SK-N-MC (cell line): ENCODE data around the gene KNOP1.

Source experiments
- DNase-seq: peaks from one replicate; pipeline ENCODE4 v3.0.0-alpha.2; 2011; ENCODE audit warnings: low read depth, low spot score
- H3K27ac ChIP-seq: fragments of 200-600 bp; sonication (generic); 2 replicates; pipeline ENCODE4 v1.5.1; 2016; ENCODE audit warnings: mixed run types
- H3K36me3 ChIP-seq: fragments of 200-600 bp; sonication (generic); 2 replicates; pipeline ENCODE4 v1.6.1; 2017; ENCODE audit warnings: antibody characterized with exemption, low read length, mixed read lengths; ENCODE audit not compliant: insufficient read depth
- H3K4me3 ChIP-seq: fragments of 200-600 bp; sonication (generic); 2 replicates; pipeline ENCODE4 v1.5.1; 2016
- H3K9ac ChIP-seq: fragments of 200-600 bp; sonication (generic); 2 replicates; pipeline ENCODE4 v1.8.0; 2017; ENCODE audit warnings: mixed run types, mixed read lengths; ENCODE audit not compliant: insufficient read length
- H3K9me3 ChIP-seq: fragments of 200-600 bp; sonication (generic); 2 replicates; pipeline ENCODE4 v1.6.1; 2017; ENCODE audit warnings: low read depth, mild to moderate bottlenecking, antibody characterized with exemption, low read length, moderate library complexity, mixed read lengths
- EZH2 ChIP-seq: fragments of 200-600 bp; sonication (generic); IDR thresholded peaks from one replicate; pipeline ENCODE4 v1.6.1; 2017; ENCODE audit warnings: antibody characterized with exemption
- FOXP2 ChIP-seq: optimal IDR thresholded peaks from 2 replicates; pipeline ENCODE3; 2011; ENCODE audit warnings: mild to moderate bottlenecking, moderate library complexity; ENCODE audit not compliant: insufficient read depth; ENCODE audit errors: extremely low read length, control extremely low read depth
- POLR2AphosphoS5 ChIP-seq: IDR thresholded peaks from 2 replicates; pipeline ENCODE4 v1.6.1; 2012; ENCODE audit warnings: mild to moderate bottlenecking, low read depth, low read length, borderline replicate concordance

KNOP1 gene

GRCh38 chr16:19664166-19664565, 53.9 kb downstream of the KNOP1 start:
- Histone ChIP-seq H3K9me3 (no peaks in the 10 kb centered on the region), H3K4me3 (no peak overlapping the region), H3K9ac (no peak overlapping the region), H3K36me3 (no peaks in the 10 kb centered on the region), H3K27ac (no peak overlapping the region)
- TF ChIP-seq FOXP2 (no peak), POLR2AphosphoS5 (no peak), EZH2 (no peak)
- no peak for DNase-seq

GRCh38 chr16:19662351-19662750, 55.7 kb downstream of the KNOP1 start:
- no peak overlapping the region for H3K9ac ChIP-seq
- no peak overlapping the region for H3K4me3 ChIP-seq
- no peaks in the 10 kb centered on the region for H3K9me3 ChIP-seq
- TF ChIP-seq FOXP2 (no peak), EZH2 (no peak), POLR2AphosphoS5 (no peak)
- no peak overlapping the region for H3K27ac ChIP-seq
- no peaks in the 10 kb centered on the region for H3K36me3 ChIP-seq
- no peak for DNase-seq

- DNase-seq, result no peak
- Histone ChIP-seq H3K27ac (no peak overlapping the region), H3K9me3 (no peaks in the 10 kb centered on the region), H3K4me3 (no peak overlapping the region), H3K36me3 (no peaks in the 10 kb centered on the region), H3K9ac (no peak overlapping the region)
- TF ChIP-seq EZH2 (no peak), POLR2AphosphoS5 (no peak), FOXP2 (no peak)
Observed at GRCh38 chr16:19660432-19660831, 57.6 kb downstream of the KNOP1 start.

GRCh38 chr16:19659554-19659953, 58.5 kb downstream of the KNOP1 start:
- TF ChIP-seq POLR2AphosphoS5, result no peak
- no peak for TF ChIP-seq EZH2
- TF ChIP-seq FOXP2, result no peak
- Histone ChIP-seq H3K27ac (no peak overlapping the region), H3K4me3 (no peak overlapping the region), H3K9me3 (no peaks in the 10 kb centered on the region), H3K9ac (no peak overlapping the region), H3K36me3 (no peaks in the 10 kb centered on the region)
- no peak for DNase-seq

- TF ChIP-seq POLR2AphosphoS5 (no peak), FOXP2 (no peak), EZH2 (no peak)
- no peaks in the 10 kb centered on the region for H3K36me3 ChIP-seq
- no peaks in the 10 kb centered on the region for H3K9me3 ChIP-seq
- H3K9ac ChIP-seq, result no peak overlapping the region
- H3K4me3 ChIP-seq, result no peak overlapping the region
- DNase-seq, result no peak
- H3K27ac ChIP-seq, result no peak overlapping the region
Observed at GRCh38 chr16:19657831-19658230, 60.2 kb downstream of the KNOP1 start.

GRCh38 chr16:19655242-19655777, 62.7 kb downstream of the KNOP1 start:
- no peak for DNase-seq
- TF ChIP-seq EZH2 (no peak), FOXP2 (no peak), POLR2AphosphoS5 (no peak)
- Histone ChIP-seq H3K9me3 (no peaks in the 10 kb centered on the region), H3K27ac (no peak overlapping the region), H3K4me3 (no peak overlapping the region), H3K9ac (no peak overlapping the region), H3K36me3 (no peaks in the 10 kb centered on the region)

DNA sequence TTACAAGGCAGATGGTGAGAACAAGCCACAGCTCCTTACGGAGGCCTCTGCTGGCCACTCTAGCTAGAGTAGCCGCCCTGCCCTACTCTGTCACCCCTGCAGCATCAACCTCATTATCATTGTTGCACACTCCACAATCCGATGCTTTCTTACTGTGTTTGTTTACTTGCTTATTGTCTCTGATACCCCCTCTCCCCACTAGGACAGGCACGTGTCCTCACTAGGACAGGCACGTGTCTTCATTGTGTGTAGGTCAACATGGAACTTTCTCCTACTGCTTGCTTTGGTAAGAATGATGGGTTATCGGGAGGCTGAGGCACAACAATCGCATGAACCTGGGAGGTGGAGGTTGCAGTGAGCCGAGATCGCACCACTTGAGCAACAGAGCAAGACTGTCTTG, 63.9 kb downstream of the KNOP1 start:
- no peaks in the 10 kb centered on the region for H3K9me3 ChIP-seq
- H3K4me3 ChIP-seq, result no peak overlapping the region
- DNase-seq, result no peak
- no peak for TF ChIP-seq EZH2
- TF ChIP-seq POLR2AphosphoS5, result no peak
- TF ChIP-seq FOXP2, result no peak
- no peak overlapping the region for H3K27ac ChIP-seq
- H3K9ac ChIP-seq, result no peak overlapping the region
- H3K36me3 ChIP-seq, result no peaks in the 10 kb centered on the region
